ENCODE data around the gene PTPN2.

The PTPN2 gene

GRCh38 chr18:12839057-12839525, 44.9 kb downstream of the PTPN2 start:
- no peaks in the 10 kb centered on the region for H3K27me3 ChIP-seq (ENCODE audit: insufficient read depth, low read depth)
- H4K20me1 ChIP-seq (ENCODE audit: insufficient read depth), result no peaks in the 10 kb centered on the region
- peaks cover 34% of the 10 kb centered on the region for H3K79me2 ChIP-seq (ENCODE audit: insufficient read depth, low read depth)
- peaks cover 68% of the 10 kb centered on the region for H3K4me1 ChIP-seq (ENCODE audit: low read depth, poor library complexity, severe bottlenecking)
- H3K36me3 ChIP-seq (ENCODE audit: insufficient read depth), result no peaks in the 10 kb centered on the region
- H2AFZ ChIP-seq (ENCODE audit: low read depth), result no peak overlapping the region
- TF ChIP-seq CTCF (conservative IDR thresholded peaks at IDR 0.05; ENCODE audit: low read depth, low read length), result no peak
- H3K27ac ChIP-seq, result peak overlapping the region; percentile 87
- peak overlapping the region; percentile 91 for H3K4me2 ChIP-seq
- H3K9ac ChIP-seq, result peak overlapping the region; percentile 47
- no peak overlapping the region for H3K4me3 ChIP-seq (IDR thresholded peaks at IDR 0.05; ENCODE audit: insufficient read depth, low read depth, low read length)

GRCh38 chr18:12838178-12838634, 45.8 kb downstream of the PTPN2 start:
- H3K27me3 ChIP-seq (ENCODE audit: insufficient read depth, low read depth), result no peaks in the 10 kb centered on the region
- H4K20me1 ChIP-seq (ENCODE audit: insufficient read depth), result no peaks in the 10 kb centered on the region
- H3K36me3 ChIP-seq (ENCODE audit: insufficient read depth), result no peaks in the 10 kb centered on the region
- no peak overlapping the region for H3K4me3 ChIP-seq (IDR thresholded peaks at IDR 0.05; ENCODE audit: insufficient read depth, low read depth, low read length)
- no peak for TF ChIP-seq CTCF (conservative IDR thresholded peaks at IDR 0.05; ENCODE audit: low read depth, low read length)
- peak overlapping the region; percentile 91 for H3K4me2 ChIP-seq
- peak overlapping the region; percentile 47; the same call in 1 of the 2 replicates for H3K9ac ChIP-seq
- peak overlapping the region; percentile 27; the same call in 1 of the 2 replicates for H2AFZ ChIP-seq (ENCODE audit: low read depth)
- peaks cover 63% of the 10 kb centered on the region for H3K4me1 ChIP-seq (ENCODE audit: low read depth, poor library complexity, severe bottlenecking)
- H3K27ac ChIP-seq, result peak overlapping the region; percentile 87
- H3K79me2 ChIP-seq (ENCODE audit: insufficient read depth, low read depth), result peaks cover 27% of the 10 kb centered on the region; the same call in 1 of the 2 replicates

- no peaks in the 10 kb centered on the region for H4K20me1 ChIP-seq (ENCODE audit: insufficient read depth)
- peak overlapping the region; percentile 47; the same call in 1 of the 2 replicates for H3K9ac ChIP-seq
- no peak for TF ChIP-seq CTCF (conservative IDR thresholded peaks at IDR 0.05; ENCODE audit: low read depth, low read length)
- no peak overlapping the region for H3K4me3 ChIP-seq (IDR thresholded peaks at IDR 0.05; ENCODE audit: insufficient read depth, low read depth, low read length)
- no peak overlapping the region for H2AFZ ChIP-seq (ENCODE audit: low read depth)
- no peaks in the 10 kb centered on the region for H3K27me3 ChIP-seq (ENCODE audit: insufficient read depth, low read depth)
- peaks cover 63% of the 10 kb centered on the region for H3K4me1 ChIP-seq (ENCODE audit: low read depth, poor library complexity, severe bottlenecking)
- peak overlapping the region; percentile 91 for H3K4me2 ChIP-seq
- peaks cover 27% of the 10 kb centered on the region; the same call in 1 of the 2 replicates for H3K79me2 ChIP-seq (ENCODE audit: insufficient read depth, low read depth)
- H3K36me3 ChIP-seq (ENCODE audit: insufficient read depth), result no peaks in the 10 kb centered on the region
- H3K27ac ChIP-seq, result peak overlapping the region; percentile 87
Observed at GRCh38 chr18:12837747-12838146, 46.3 kb downstream of the PTPN2 start.

GRCh38 chr18:12836551-12836950, 47.5 kb downstream of the PTPN2 start:
- Histone ChIP-seq H3K79me2 (ENCODE audit: insufficient read depth, low read depth) (peaks cover 27% of the 10 kb centered on the region; the same call in 1 of the 2 replicates), H4K20me1 (ENCODE audit: insufficient read depth) (no peaks in the 10 kb centered on the region), H3K36me3 (ENCODE audit: insufficient read depth) (no peaks in the 10 kb centered on the region), H3K4me2 (peak overlapping the region; percentile 91; the same call in 1 of the 2 replicates), H2AFZ (ENCODE audit: low read depth) (no peak overlapping the region), H3K4me3 (IDR thresholded peaks at IDR 0.05; ENCODE audit: insufficient read depth, low read depth, low read length) (no peak overlapping the region), H3K4me1 (ENCODE audit: low read depth, poor library complexity, severe bottlenecking) (peaks cover 61% of the 10 kb centered on the region), H3K27ac (peak overlapping the region; percentile 87; the same call in 1 of the 2 replicates), H3K9ac (no peak overlapping the region), H3K27me3 (ENCODE audit: insufficient read depth, low read depth) (no peaks in the 10 kb centered on the region)
- TF ChIP-seq CTCF (conservative IDR thresholded peaks at IDR 0.05; ENCODE audit: low read depth, low read length), result no peak

Measured in KMS-11 (cell line).